ENCODE data around the gene EFCAB11. TPM values are rescaled to one million over a fixed set of nuclear protein-coding genes. Genes with fewer than 3 reads are reported as not detected.

Gene EFCAB11
- total and polyA plus RNA-seq, 8 donors = 5.3 to 13.9 (median 11.3) TPM

- no peak overlapping the region for H3K27ac ChIP-seq
- H3K4me3 ChIP-seq = no peak overlapping the region
- DNase-seq = no peak
- TF ChIP-seq CTCF (IDR thresholded peaks at IDR 0.05) = no peak
- no peaks in the 10 kb centered on the region for H3K27me3 ChIP-seq
- ATAC-seq = no peak
- H3K9me3 ChIP-seq = no peaks in the 10 kb centered on the region
- H3K36me3 ChIP-seq = no peaks in the 10 kb centered on the region
- peaks cover 0 to 5% of the 10 kb centered on the region in 2 donors for H3K4me1 ChIP-seq
- intact Hi-C loops (cut with DNase I) = loop anchor here in 1 of 2 donors (5.0 kb wide), 1 partner anchor 723 kb away; no protein-coding TSS in a partner anchor
Observed at GRCh38 chr14:89765346-89765745, 189.2 kb downstream of the EFCAB11 start.

DNA sequence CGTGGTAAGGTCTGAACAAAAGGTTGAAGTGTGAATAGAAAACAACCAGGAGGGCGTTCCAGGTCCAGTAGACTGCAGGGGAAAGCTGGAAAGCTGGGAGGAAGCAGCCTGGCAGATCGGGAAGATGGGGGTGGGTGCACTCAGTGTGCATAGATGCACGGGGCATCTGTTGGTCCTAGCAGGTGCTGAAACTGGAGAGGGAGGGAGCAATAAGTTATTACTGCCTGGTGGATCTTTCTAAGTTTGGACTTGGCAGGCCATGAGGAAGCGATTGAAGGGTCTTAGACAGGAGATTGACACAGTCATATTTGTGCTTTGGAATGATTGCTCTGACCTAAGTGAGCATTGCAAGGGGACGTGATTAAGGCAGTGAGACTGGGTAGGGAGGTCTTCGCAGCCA lies 194.4 kb downstream of the EFCAB11 start:
- Histone ChIP-seq H3K36me3 (no peaks in the 10 kb centered on the region), H3K9me3 (no peaks in the 10 kb centered on the region), H3K27ac (no peak overlapping the region), H3K27me3 (no peaks in the 10 kb centered on the region), H3K4me1 (no peaks in the 10 kb centered on the region), H3K4me3 (no peak overlapping the region)
- DNase-seq = no peak
- intact Hi-C loops (cut with DNase I) = no loop called here
- ATAC-seq = no peak
- TF ChIP-seq CTCF (IDR thresholded peaks at IDR 0.05) = no peak

DNA sequence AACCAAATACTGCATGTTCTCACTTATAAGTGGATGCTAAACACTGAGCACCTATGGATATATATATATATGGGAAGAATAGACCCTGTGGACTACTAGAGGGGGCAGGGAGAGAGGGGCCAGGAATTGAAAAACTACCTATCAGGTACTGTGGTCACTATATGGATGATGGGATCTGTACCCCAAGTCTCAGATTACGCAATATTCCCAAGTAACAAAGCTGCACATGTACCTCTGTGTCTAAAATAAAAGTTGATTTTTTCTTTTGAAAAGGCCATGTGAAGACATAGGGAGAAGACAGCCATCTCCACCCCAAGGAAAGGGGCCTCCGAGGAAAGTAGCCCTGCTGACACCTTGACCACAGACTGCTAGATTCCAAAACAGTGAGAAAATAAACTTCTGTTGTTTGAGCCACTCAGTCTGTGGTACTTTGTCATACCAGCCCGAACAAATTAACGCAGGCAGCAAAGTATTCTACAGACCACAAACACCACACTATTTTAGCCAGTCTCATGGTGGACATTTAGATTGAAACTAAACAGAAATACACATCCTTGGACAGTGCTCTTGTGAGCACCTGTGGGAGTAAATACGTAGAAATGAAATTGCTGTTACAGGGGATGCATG lies 197.1 kb downstream of the EFCAB11 start:
- H3K27ac ChIP-seq = no peak overlapping the region
- H3K36me3 ChIP-seq = no peaks in the 10 kb centered on the region
- TF ChIP-seq CTCF (IDR thresholded peaks at IDR 0.05) = no peak
- DNase-seq (no peak), ATAC-seq (no peak)
- H3K27me3 ChIP-seq = no peaks in the 10 kb centered on the region
- H3K4me3 ChIP-seq = no peak overlapping the region
- intact Hi-C loops (cut with DNase I) = no loop called here
- no peaks in the 10 kb centered on the region for H3K9me3 ChIP-seq
- H3K4me1 ChIP-seq = no peaks in the 10 kb centered on the region

GRCh38 chr14:89755816-89756215 lies 198.7 kb downstream of the EFCAB11 start:
- DNase-seq = no peak
- no peak for TF ChIP-seq CTCF (IDR thresholded peaks at IDR 0.05)
- Histone ChIP-seq H3K4me3 (no peak overlapping the region), H3K9me3 (no peaks in the 10 kb centered on the region), H3K36me3 (no peaks in the 10 kb centered on the region), H3K27ac (no peak overlapping the region), H3K4me1 (no peaks in the 10 kb centered on the region), H3K27me3 (no peaks in the 10 kb centered on the region)
- intact Hi-C loops (cut with DNase I) = no loop called here
- no peak for ATAC-seq

- Histone ChIP-seq H3K27ac (no peak overlapping the region), H3K4me1 (no peaks in the 10 kb centered on the region), H3K27me3 (no peaks in the 10 kb centered on the region), H3K4me3 (no peak overlapping the region), H3K36me3 (no peaks in the 10 kb centered on the region), H3K9me3 (no peaks in the 10 kb centered on the region)
- DNase-seq (no peak), ATAC-seq (no peak)
- intact Hi-C loops (cut with DNase I) = no loop called here
- no peak for TF ChIP-seq CTCF (IDR thresholded peaks at IDR 0.05)
Observed at GRCh38 chr14:89753828-89754412, 200.6 kb downstream of the EFCAB11 start.
